GM23338 (cell line): ENCODE results near the gene CLPTM1L. TPM values are rescaled to one million over a fixed set of nuclear protein-coding genes. Genes with fewer than 3 reads are reported as not detected.

Experiments
- ATAC-seq: fragments of 200-7000 bp; cut with Tn5 transposase; 3 replicates; pipeline ENCODE4 v1.9.1; 2020
- DNase-seq: peaks from one replicate; pipeline ENCODE4 v3.0.0-alpha.2; 2015; ENCODE audit warnings: low spot score
- H2AFZ ChIP-seq: fragments of 200-600 bp; sonication (generic); 2 replicates; pipeline ENCODE4 v1.8.0; 2016; ENCODE audit warnings: antibody characterized with exemption, mild to moderate bottlenecking, moderate library complexity
- H3F3A ChIP-seq: fragments of 200-600 bp; sonication (generic); replicated peaks from 2 replicates; pipeline ENCODE4 v1.8.0; 2017; ENCODE audit warnings: antibody characterized with exemption, mixed run types, low read depth
- H3K27ac ChIP-seq: fragments of 200-600 bp; sonication (generic); 2 replicates; pipeline ENCODE4 v1.6.1; 2016; ENCODE audit warnings: low read depth
- H3K27me3 ChIP-seq: fragments of 200-600 bp; sonication (generic); 2 replicates; pipeline ENCODE4 v1.8.0; 2016; ENCODE audit warnings: mild to moderate bottlenecking, mixed run types, moderate library complexity; ENCODE audit not compliant: insufficient read depth
- H3K36me3 ChIP-seq: fragments of 200-600 bp; sonication (generic); 2 replicates; pipeline ENCODE4 v1.8.0; 2016; ENCODE audit warnings: mild to moderate bottlenecking; ENCODE audit not compliant: insufficient read depth
- H3K4me1 ChIP-seq: fragments of 200-600 bp; sonication (generic); 2 replicates; pipeline ENCODE4 v1.8.0; 2016; ENCODE audit warnings: mild to moderate bottlenecking, moderate library complexity; ENCODE audit not compliant: insufficient read depth
- H3K4me2 ChIP-seq: fragments of 200-600 bp; sonication (generic); 2 replicates; pipeline ENCODE4 v1.7.1; 2017; ENCODE audit warnings: mixed run types
- H3K4me3 ChIP-seq: fragments of 200-600 bp; sonication (generic); 2 replicates; pipeline ENCODE4 v1.6.1; 2016; ENCODE audit warnings: mixed run types
- H3K79me2 ChIP-seq: fragments of 200-600 bp; sonication (generic); replicated peaks from 2 replicates; pipeline ENCODE4 v1.8.0; 2017; ENCODE audit warnings: mild to moderate bottlenecking; ENCODE audit not compliant: insufficient read depth
- H3K9me2 ChIP-seq: fragments of 200-600 bp; sonication (generic); 2 replicates; pipeline ENCODE4 v1.8.0; 2017; ENCODE audit not compliant: insufficient read depth
- H4K20me1 ChIP-seq: fragments of 200-600 bp; sonication (generic); replicated peaks from 2 replicates; pipeline ENCODE4 v1.8.0; 2017; ENCODE audit warnings: mild to moderate bottlenecking; ENCODE audit not compliant: insufficient read depth
- H3K27ac Mint-ChIP-seq: 2 replicates; pipeline ENCODE4 v1.8.0; 2020; ENCODE audit warnings: inconsistent platforms, mild to moderate bottlenecking, moderate library complexity, mixed read lengths
- H3K27me3 Mint-ChIP-seq: 3 replicates; pipeline ENCODE4 v1.8.0; 2022; ENCODE audit warnings: low read depth, mild to moderate bottlenecking, moderate library complexity, mixed read lengths, inconsistent platforms; ENCODE audit not compliant: insufficient read depth, poor library complexity
- H3K36me3 Mint-ChIP-seq: 3 replicates; pipeline ENCODE4 v1.8.0; 2021; ENCODE audit warnings: low read depth, mild to moderate bottlenecking, inconsistent platforms, moderate library complexity, mixed read lengths
- H3K4me1 Mint-ChIP-seq: 3 replicates; pipeline ENCODE4 v1.8.0; 2020; ENCODE audit warnings: mild to moderate bottlenecking, inconsistent platforms, mixed read lengths
- H3K4me3 Mint-ChIP-seq: 3 replicates; pipeline ENCODE4 v1.8.0; 2021; ENCODE audit warnings: moderate library complexity, mild to moderate bottlenecking, inconsistent platforms, mixed read lengths
- H3K9me3 Mint-ChIP-seq: 3 replicates; pipeline ENCODE4 v1.8.0; 2020; ENCODE audit warnings: moderate library complexity, mild to moderate bottlenecking, inconsistent platforms, mixed read lengths
- CREB1 ChIP-seq: fragments of 250-450 bp; sonication (Bioruptor Pico); IDR thresholded peaks from 2 replicates; pipeline ENCODE4 v1.5.0; 2020; ENCODE audit warnings: low read depth, mild to moderate bottlenecking, moderate library complexity
- CTCF ChIP-seq, 2 experiments: fragments of 200-600 bp in 1 of 2; sonication (generic) in 1 of 2; conservative IDR thresholded peaks; 2 replicates each; pipeline versions ENCODE4 v1.5.1 to v1.6.1; 2016 to 2017; ENCODE audit warnings: antibody characterized with exemption in 2 of 2, low read depth in 2 of 2, mild to moderate bottlenecking in 2 of 2, moderate library complexity in 1 of 2
- ETS1 ChIP-seq: IDR thresholded peaks from 2 replicates; pipeline ENCODE4 v1.6.1; 2016; ENCODE audit warnings: antibody characterized with exemption
- EZH2 ChIP-seq: fragments of 200-600 bp; sonication (generic); IDR thresholded peaks from one replicate; pipeline ENCODE4 v1.8.0; 2017; ENCODE audit warnings: antibody characterized with exemption, mild to moderate bottlenecking, low read depth; ENCODE audit not compliant: unreplicated experiment
- JUNB ChIP-seq: IDR thresholded peaks from one replicate; pipeline ENCODE4 v1.6.1; 2016; ENCODE audit warnings: antibody characterized with exemption; ENCODE audit not compliant: unreplicated experiment
- NANOG ChIP-seq: IDR thresholded peaks from 2 replicates; pipeline ENCODE4 v1.6.1; 2016; ENCODE audit warnings: antibody characterized with exemption, borderline replicate concordance
- STAT1 ChIP-seq: IDR thresholded peaks from one replicate; pipeline ENCODE4 v1.6.1; 2016; ENCODE audit warnings: antibody characterized with exemption; ENCODE audit not compliant: unreplicated experiment
- ZNF114 ChIP-seq: fragments of 250-450 bp; sonication (Bioruptor Pico); IDR thresholded peaks from 2 replicates; pipeline ENCODE4 v1.5.0; 2020; ENCODE audit warnings: mild to moderate bottlenecking, moderate library complexity
- ZNF331 ChIP-seq: fragments of 250-450 bp; sonication (Bioruptor Pico); IDR thresholded peaks from 2 replicates; pipeline ENCODE4 v1.5.0; 2020; ENCODE audit warnings: low read depth, mild to moderate bottlenecking, moderate library complexity
- ZNF462 ChIP-seq: fragments of 250-450 bp; sonication (Bioruptor Pico); IDR thresholded peaks from 2 replicates; pipeline ENCODE4 v1.5.0; 2020; ENCODE audit warnings: mild to moderate bottlenecking, moderate library complexity
- polyA plus RNA-seq: library from polyadenylated mRNA; unstranded; fragments of >200 nt; fragmentation: Nextera tagmentation; extraction: Ambion mirVana; gene quantifications from 2 replicates; pipeline ENCODE4 v1.2.1, GENCODE V29; 2016
- total RNA-seq: library from RNA; depleted of rRNA; stranded (reverse); fragments of >200 nt; shearing (Covaris generic); gene quantifications from 2 replicates; pipeline ENCODE4 v1.2.3, GENCODE V29; 2014

Gene CLPTM1L
- total and polyA plus RNA-seq, 2 experiments from 2014 or later, result 39.9 to 110 TPM

- Histone ChIP-seq H3K4me2 (no peak overlapping the region), H3F3A (no peaks in the 10 kb centered on the region), H3K9me2 (no peaks in the 10 kb centered on the region), H3K79me2 (no peaks in the 10 kb centered on the region), H2AFZ (no peak overlapping the region), H4K20me1 (no peaks in the 10 kb centered on the region), H3K36me3 (no peaks in the 10 kb centered on the region), H3K27ac (no peak overlapping the region), H3K4me1 (no peaks in the 10 kb centered on the region), H3K4me3 (no peak overlapping the region), H3K27me3 (peaks cover 10% of the 10 kb centered on the region; the same call in 1 of the 2 replicates)
- no peaks in the 10 kb centered on the region for H3K9me3 Mint-ChIP-seq
- no peak overlapping the region for H3K27ac Mint-ChIP-seq
- no peak for ATAC-seq
- H3K4me1 Mint-ChIP-seq, result peaks cover 6% of the 10 kb centered on the region
- H3K36me3 Mint-ChIP-seq, result no peaks in the 10 kb centered on the region
- TF ChIP-seq STAT1, result no peak
- no peak for TF ChIP-seq JUNB
- TF ChIP-seq NANOG, result no peak
- no peak for TF ChIP-seq ZNF114 (CRISPR knock-in tag)
- TF ChIP-seq CTCF (conservative IDR thresholded peaks at IDR 0.05; ENCODE audit: low read depth in 2 of 2), result no peak
- no peak for TF ChIP-seq EZH2
- TF ChIP-seq CREB1 (CRISPR knock-in tag), result no peak
- TF ChIP-seq ZNF331 (CRISPR knock-in tag), result no peak
- H3K27me3 Mint-ChIP-seq, result peaks cover 8% of the 10 kb centered on the region
- no peak for DNase-seq
- H3K4me3 Mint-ChIP-seq, result no peak overlapping the region
Measured at GRCh38 chr5:1392261-1392660, 47.4 kb upstream of the CLPTM1L start.

GRCh38 chr5:1391691-1392090 is 46.8 kb upstream of the CLPTM1L start:
- H3K79me2 ChIP-seq, result no peaks in the 10 kb centered on the region
- H3K4me1 ChIP-seq, result no peaks in the 10 kb centered on the region
- Mint-ChIP-seq H3K27ac (no peak overlapping the region), H3K9me3 (no peaks in the 10 kb centered on the region), H3K36me3 (no peaks in the 10 kb centered on the region), H3K4me3 (no peak overlapping the region), H3K4me1 (peaks cover 11% of the 10 kb centered on the region), H3K27me3 (peaks cover 14% of the 10 kb centered on the region)
- no peak overlapping the region for H2AFZ ChIP-seq
- H3K27me3 ChIP-seq, result peaks cover 16% of the 10 kb centered on the region; the same call in 1 of the 2 replicates
- DNase-seq (no peak), ATAC-seq (no peak)
- H4K20me1 ChIP-seq, result no peaks in the 10 kb centered on the region
- H3K4me3 ChIP-seq, result no peak overlapping the region
- H3K9me2 ChIP-seq, result no peaks in the 10 kb centered on the region
- no peaks in the 10 kb centered on the region for H3K36me3 ChIP-seq
- H3F3A ChIP-seq, result no peaks in the 10 kb centered on the region
- H3K27ac ChIP-seq, result no peak overlapping the region
- TF ChIP-seq ZNF462 (CRISPR knock-in tag) (no peak), CREB1 (CRISPR knock-in tag) (no peak), ETS1 (no peak), JUNB (no peak), ZNF114 (CRISPR knock-in tag) (no peak), STAT1 (no peak)
- no peak overlapping the region for H3K4me2 ChIP-seq
